Tibial artery (tissue), 4 donors: Measurements from ENCODE around the gene RPS6KA4.

Experiments
- DNase-seq, 2 donors: peaks; one replicate each; pipeline ENCODE4 v3.0.0-alpha.2; 2019
- H3K27ac ChIP-seq, 2 donors: fragments of 200-600 bp; sonication (generic) in 1 of 2; 1 replicate in 1 of 2; 2 replicates in 1 of 2; pipeline ENCODE4 v1.5.1; 2018 to 2019; ENCODE audit warnings: mild to moderate bottlenecking in 1 of 2
- H3K27me3 ChIP-seq, 2 donors: fragments of 200-600 bp; sonication (generic) in 1 of 2; one replicate each; pipeline versions ENCODE4 v1.5.1 to v1.6.0; 2016 to 2019
- H3K36me3 ChIP-seq, 3 donors: fragments of 200-600 bp; sonication (generic) in 2 of 3; one replicate each; pipeline ENCODE4 v1.5.1; 2016 to 2019; ENCODE audit warnings: mild to moderate bottlenecking in 2 of 3
- H3K4me1 ChIP-seq, 4 donors: fragments of 200-600 bp; sonication (generic) in 2 of 4; 1 replicate in 3 of 4; 2 replicates in 1 of 4; pipeline ENCODE4 v1.5.1; 2016 to 2019
- H3K4me3 ChIP-seq, 2 donors: fragments of 200-600 bp; sonication (generic) in 1 of 2; 1 replicate in 1 of 2; 2 replicates in 1 of 2; pipeline ENCODE4 v1.5.1; 2018 to 2019; ENCODE audit warnings: mild to moderate bottlenecking in 2 of 2
- H3K9me3 ChIP-seq, 3 donors: fragments of 200-600 bp; sonication (generic) in 1 of 3; one replicate each; pipeline ENCODE4 v1.5.1; 2016 to 2019
- intact Hi-C: fragments of 100-400 bp; cut with DNase I; formaldehyde crosslinking; loops from one replicate; pipeline ENCODE4 v1.15.0; 2023; ENCODE audit warnings: low total_unique reads
- TF ChIP-seq, protein P1 (sequence below), 2 experiments: fragments of 200-600 bp in 1 of 2; fragments of 450-650 bp in 1 of 2; IDR thresholded peaks; one replicate each; pipeline ENCODE4 v1.5.1; 2017 to 2019; ENCODE audit warnings: antibody characterized with exemption in 2 of 2, mild to moderate bottlenecking in 1 of 2, moderate library complexity in 1 of 2

Gene RPS6KA4

GRCh38 chr11:64373598-64373974 is 14.6 kb downstream of the RPS6KA4 start:
- DNase-seq = no peak
- H3K27ac ChIP-seq = no peak overlapping the region
- peaks cover 16 to 34% (median 28%) of the 10 kb centered on the region in 3 donors for H3K36me3 ChIP-seq
- no peak overlapping the region for H3K4me3 ChIP-seq
- no peaks in the 10 kb centered on the region for H3K27me3 ChIP-seq
- TF ChIP-seq, protein P1, sequence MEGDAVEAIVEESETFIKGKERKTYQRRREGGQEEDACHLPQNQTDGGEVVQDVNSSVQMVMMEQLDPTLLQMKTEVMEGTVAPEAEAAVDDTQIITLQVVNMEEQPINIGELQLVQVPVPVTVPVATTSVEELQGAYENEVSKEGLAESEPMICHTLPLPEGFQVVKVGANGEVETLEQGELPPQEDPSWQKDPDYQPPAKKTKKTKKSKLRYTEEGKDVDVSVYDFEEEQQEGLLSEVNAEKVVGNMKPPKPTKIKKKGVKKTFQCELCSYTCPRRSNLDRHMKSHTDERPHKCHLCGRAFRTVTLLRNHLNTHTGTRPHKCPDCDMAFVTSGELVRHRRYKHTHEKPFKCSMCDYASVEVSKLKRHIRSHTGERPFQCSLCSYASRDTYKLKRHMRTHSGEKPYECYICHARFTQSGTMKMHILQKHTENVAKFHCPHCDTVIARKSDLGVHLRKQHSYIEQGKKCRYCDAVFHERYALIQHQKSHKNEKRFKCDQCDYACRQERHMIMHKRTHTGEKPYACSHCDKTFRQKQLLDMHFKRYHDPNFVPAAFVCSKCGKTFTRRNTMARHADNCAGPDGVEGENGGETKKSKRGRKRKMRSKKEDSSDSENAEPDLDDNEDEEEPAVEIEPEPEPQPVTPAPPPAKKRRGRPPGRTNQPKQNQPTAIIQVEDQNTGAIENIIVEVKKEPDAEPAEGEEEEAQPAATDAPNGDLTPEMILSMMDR (IDR thresholded peaks at IDR 0.05) = no peak
- peaks cover 0 to 23% (median 12%) of the 10 kb centered on the region in 4 donors for H3K4me1 ChIP-seq
- intact Hi-C loops = no loop called here
- no peaks in the 10 kb centered on the region for H3K9me3 ChIP-seq

GRCh38 chr11:64376071-64376470 is 17.1 kb downstream of the RPS6KA4 start:
- no peak overlapping the region for H3K4me3 ChIP-seq
- TF ChIP-seq, protein P1 (IDR thresholded peaks at IDR 0.05) = no peak
- H3K36me3 ChIP-seq = peaks cover 0 to 12% (median 4%) of the 10 kb centered on the region in 3 donors
- H3K27ac ChIP-seq = no peak overlapping the region
- H3K27me3 ChIP-seq = no peaks in the 10 kb centered on the region
- intact Hi-C loops = no loop called here
- peaks cover 0 to 27% (median 15%) of the 10 kb centered on the region in 4 donors for H3K4me1 ChIP-seq
- DNase-seq = no peak
- H3K9me3 ChIP-seq = no peaks in the 10 kb centered on the region

DNA sequence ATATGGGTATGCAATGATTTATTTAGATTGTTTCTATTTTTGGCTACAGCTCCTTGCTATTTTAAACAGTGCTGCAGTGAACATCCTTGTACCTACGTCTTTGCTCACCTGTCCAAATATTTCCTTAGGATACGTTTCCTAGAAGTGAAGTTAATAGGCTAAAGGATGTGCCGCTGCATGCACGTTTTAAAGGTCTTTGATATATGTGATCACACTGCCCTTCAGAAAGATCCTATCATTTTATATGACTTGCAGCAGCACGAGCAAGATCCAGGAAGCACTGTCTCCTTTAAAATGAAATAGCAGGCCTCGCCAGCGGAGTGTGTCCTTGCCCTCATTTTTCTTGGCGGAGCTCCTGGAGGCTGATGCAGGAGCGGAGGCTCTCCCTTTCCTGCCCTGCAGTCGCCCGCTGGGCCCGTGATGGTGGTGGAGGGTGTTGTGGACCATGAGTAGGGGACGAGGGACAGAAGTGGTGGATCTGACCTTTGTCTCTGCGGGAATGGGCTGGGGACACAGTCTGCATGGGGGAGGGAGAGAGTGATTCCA is 19.4 kb downstream of the RPS6KA4 start:
- peak in 1 of 2 donors; percentile 78 for DNase-seq
- no peaks in the 10 kb centered on the region for H3K27me3 ChIP-seq
- H3K4me3 ChIP-seq = no peak overlapping the region
- no peaks in the 10 kb centered on the region for H3K36me3 ChIP-seq
- no peaks in the 10 kb centered on the region for H3K9me3 ChIP-seq
- TF ChIP-seq, protein P1 (IDR thresholded peaks at IDR 0.05) = no peak
- H3K4me1 ChIP-seq = peaks cover 0 to 13% (median 8%) of the 10 kb centered on the region in 4 donors
- intact Hi-C loops = no loop called here
- no peak overlapping the region for H3K27ac ChIP-seq

GRCh38 chr11:64379160-64379559 is 20.2 kb downstream of the RPS6KA4 start:
- H3K4me3 ChIP-seq = no peak overlapping the region
- no peaks in the 10 kb centered on the region for H3K27me3 ChIP-seq
- DNase-seq = no peak
- intact Hi-C loops = no loop called here
- TF ChIP-seq, protein P1 (IDR thresholded peaks at IDR 0.05) = no peak
- no peaks in the 10 kb centered on the region for H3K9me3 ChIP-seq
- H3K27ac ChIP-seq = no peak overlapping the region
- H3K36me3 ChIP-seq = no peaks in the 10 kb centered on the region
- H3K4me1 ChIP-seq = peaks cover 0 to 18% (median 11%) of the 10 kb centered on the region in 4 donors

- Histone ChIP-seq H3K27ac (no peak overlapping the region), H3K4me1 (peaks cover 5 to 28% (median 19%) of the 10 kb centered on the region in 4 donors), H3K27me3 (no peaks in the 10 kb centered on the region), H3K36me3 (no peaks in the 10 kb centered on the region), H3K4me3 (no peak overlapping the region), H3K9me3 (no peaks in the 10 kb centered on the region)
- DNase-seq = no peak
- TF ChIP-seq, protein P1 (IDR thresholded peaks at IDR 0.05) = no peak
- intact Hi-C loops = loop anchor here (10.0 kb wide), 1 partner anchor 345 kb away; the partner anchor contains the start of gene NRXN2
Observed at GRCh38 chr11:64379817-64380709, 21.1 kb downstream of the RPS6KA4 start.
